Bronchial epithelial cell (primary cell): Measurements from ENCODE around the gene EDEM2. TPM values are rescaled to one million over a fixed set of nuclear protein-coding genes. Genes with fewer than 3 reads are reported as not detected.

Experiments
- DNase-seq: peaks from one replicate; pipeline ENCODE4 v3.0.0-alpha.2; 2010; ENCODE audit warnings: low read depth
- FAIRE-seq: peaks from 2 replicates; lab custom pipeline; 2011; peaks lifted over from hg19 to GRCh38; lab: Jason Lieb, UNC
- H3K27me3 ChIP-seq: 2 replicates; pipeline ENCODE4 v1.5.1; 2011; ENCODE audit warnings: low read length; ENCODE audit not compliant: control insufficient read depth, insufficient read depth
- H3K36me3 ChIP-seq: 2 replicates; pipeline ENCODE4 v1.5.1; 2011; ENCODE audit warnings: low read length; ENCODE audit not compliant: control insufficient read depth, insufficient read depth
- H3K4me3 ChIP-seq: 2 replicates; pipeline ENCODE4 v1.5.1; 2011; ENCODE audit warnings: mild to moderate bottlenecking, low read depth, low read length, control low read depth
- CTCF ChIP-seq: IDR thresholded peaks from 2 replicates; pipeline ENCODE4 v1.5.1; 2011; ENCODE audit warnings: mild to moderate bottlenecking, moderate library complexity, low read length, control low read depth, inconsistent platforms; ENCODE audit not compliant: insufficient read depth, severe bottlenecking
- total RNA-seq: library from RNA; depleted of rRNA; stranded (reverse); fragments of >200 nt; gene quantifications from 2 replicates; pipeline ENCODE4 v1.2.1, GENCODE V29; 2014

Gene EDEM2
- total RNA-seq, 1 donor from 2014 or later, result 36.3 TPM

DNA sequence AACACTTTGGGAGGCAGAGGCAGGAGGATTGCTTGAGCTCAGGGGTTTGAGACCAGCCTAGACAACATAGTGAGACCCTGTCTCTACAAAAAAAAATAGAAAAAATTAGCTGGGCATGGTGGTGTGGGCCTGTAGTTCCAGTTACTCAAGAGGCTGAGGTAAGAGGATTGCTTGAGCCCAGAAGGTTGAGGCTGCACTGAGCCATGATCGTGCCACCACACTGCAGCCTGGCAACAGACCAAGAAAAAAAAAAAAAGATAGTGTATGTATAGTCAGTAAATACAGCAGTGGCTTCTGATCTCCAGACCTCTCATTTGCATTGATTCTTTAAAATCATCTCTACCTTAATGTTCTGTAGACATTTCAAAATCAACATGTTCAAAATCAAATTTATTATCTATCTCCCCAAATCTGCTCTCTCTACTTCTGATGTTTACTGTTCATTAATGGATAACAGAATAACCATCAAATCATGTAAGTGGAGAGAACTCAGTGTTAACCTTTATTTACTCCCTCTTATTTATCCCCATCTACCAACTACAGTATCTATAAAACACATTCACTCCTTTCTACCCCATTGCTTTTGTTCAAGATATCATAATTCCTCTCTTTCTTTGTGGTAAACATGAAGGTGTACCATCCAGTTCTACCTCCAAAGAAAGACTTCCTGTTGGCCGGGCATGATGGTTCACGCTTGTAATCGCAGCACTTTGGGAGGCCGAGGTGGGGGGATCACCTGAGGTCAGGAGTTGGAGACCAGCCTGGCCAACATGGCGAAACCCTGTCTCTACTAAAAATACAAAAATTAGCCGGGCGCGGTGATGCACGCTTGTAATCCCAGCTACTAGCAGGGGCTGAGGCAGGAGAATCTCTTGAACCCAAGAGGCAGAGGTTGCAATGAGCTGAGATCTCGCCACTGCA lies 32.4 kb upstream of the EDEM2 start:
- FAIRE-seq, result no peak
- Histone ChIP-seq H3K36me3 (peaks cover 6% of the 10 kb centered on the region), H3K4me3 (no peak overlapping the region), H3K27me3 (no peaks in the 10 kb centered on the region)
- TF ChIP-seq CTCF, result no peak
- no peak for DNase-seq

- no peak for FAIRE-seq
- H3K27me3 ChIP-seq, result no peaks in the 10 kb centered on the region
- H3K36me3 ChIP-seq, result peaks cover 6% of the 10 kb centered on the region
- TF ChIP-seq CTCF, result no peak
- DNase-seq, result no peak
- H3K4me3 ChIP-seq, result no peak overlapping the region
These were observed 29.0 kb upstream of the EDEM2 start for GRCh38 chr20:35176132-35176531.

DNA sequence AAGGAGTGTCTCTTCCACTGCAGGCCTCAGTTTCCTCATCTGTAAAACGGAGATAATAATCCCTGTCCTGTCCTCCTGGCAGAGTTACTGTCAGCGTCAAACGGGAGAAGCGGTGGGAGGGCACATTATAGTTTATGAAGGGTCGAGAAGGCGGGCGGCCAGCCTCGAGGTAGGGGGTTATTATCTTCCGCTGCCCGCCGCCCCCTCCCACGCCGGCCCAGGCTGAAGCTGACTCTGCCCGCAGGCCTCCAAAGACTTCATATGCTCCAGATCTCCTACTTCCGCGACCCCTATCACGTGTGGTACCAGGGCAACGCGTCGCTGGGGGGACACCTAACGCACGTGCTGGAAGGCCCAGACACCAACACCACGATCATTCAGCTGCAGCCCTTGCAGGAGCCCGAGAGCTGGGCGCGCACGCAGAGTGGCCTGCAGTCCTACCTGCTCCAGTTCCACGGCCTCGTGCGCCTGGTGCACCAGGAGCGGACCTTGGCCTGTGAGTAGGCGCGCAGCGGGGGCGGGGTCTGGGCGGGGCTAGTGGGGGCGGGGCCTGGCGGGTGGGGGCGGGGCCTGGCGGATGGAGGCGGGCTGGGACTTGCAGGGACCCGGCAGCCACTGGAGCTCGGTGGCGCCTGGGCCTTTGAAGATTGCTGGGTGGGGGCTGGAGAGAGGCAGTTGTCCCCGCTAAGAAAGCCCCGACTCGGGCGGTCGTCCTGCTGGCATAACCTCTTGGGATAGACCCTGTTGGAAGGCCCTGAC lies 27.5 kb upstream of the EDEM2 start:
- Histone ChIP-seq H3K27me3 (no peaks in the 10 kb centered on the region), H3K4me3 (no peak overlapping the region), H3K36me3 (peaks cover 6% of the 10 kb centered on the region)
- TF ChIP-seq CTCF, result no peak
- FAIRE-seq (no peak), DNase-seq (no peak)

DNA sequence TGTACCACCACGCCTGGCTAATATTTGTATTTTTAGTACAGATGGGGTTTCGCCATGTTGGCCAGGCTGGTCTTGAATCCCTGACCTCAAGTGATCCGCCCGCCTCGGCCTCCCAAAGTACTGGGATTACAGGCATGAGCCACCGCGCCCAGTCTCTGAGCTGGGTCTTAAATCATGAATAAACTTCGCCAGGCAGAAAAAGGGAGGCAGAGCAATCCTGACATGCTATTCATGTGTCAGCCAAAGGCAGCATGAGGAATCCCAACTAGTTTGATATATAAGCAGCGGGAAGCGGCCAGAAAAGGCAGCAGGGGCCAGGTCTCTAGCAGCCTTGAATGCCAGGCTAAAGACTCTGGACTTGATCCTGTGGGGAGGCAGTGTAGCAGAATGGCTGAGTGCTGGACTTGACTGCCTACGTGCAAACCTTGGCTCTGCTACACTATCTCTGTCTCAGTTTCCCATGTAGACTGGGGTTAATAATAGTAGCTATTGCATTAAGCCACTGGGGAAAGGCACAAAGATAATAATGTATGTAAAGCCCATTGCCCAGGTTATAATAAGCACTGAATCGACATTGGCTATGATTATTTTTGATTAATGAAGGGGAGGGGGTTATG lies 26.5 kb upstream of the EDEM2 start:
- Histone ChIP-seq H3K27me3 (no peaks in the 10 kb centered on the region), H3K4me3 (no peak overlapping the region), H3K36me3 (peaks cover 6% of the 10 kb centered on the region)
- DNase-seq (no peak), FAIRE-seq (no peak)
- no peak for TF ChIP-seq CTCF

DNA sequence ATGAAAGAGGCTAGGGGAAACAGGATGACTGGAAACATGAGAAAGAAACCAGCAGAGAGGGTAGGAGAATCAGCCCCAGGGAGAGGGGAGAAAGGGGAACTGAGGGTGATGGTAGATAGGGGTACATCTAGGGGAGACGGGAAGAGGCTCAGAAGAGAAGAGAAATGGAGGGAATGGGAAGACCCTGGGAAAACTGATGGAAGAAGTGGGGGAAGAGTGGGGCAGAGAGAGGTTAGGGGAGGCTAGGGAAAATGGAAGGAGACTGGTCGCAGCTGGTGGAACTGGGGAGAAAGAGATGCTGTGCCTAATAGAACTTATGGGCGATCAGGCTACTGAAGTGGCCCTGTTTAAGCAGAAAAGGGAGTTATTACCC lies 25.3 kb upstream of the EDEM2 start:
- no peaks in the 10 kb centered on the region for H3K27me3 ChIP-seq
- no peak for DNase-seq
- FAIRE-seq, result no peak
- no peak for TF ChIP-seq CTCF
- peak overlapping the region; percentile 57 for H3K4me3 ChIP-seq
- peaks cover 6% of the 10 kb centered on the region for H3K36me3 ChIP-seq
